ENCODE results near the gene KIF1B. TPM values are rescaled to one million over a fixed set of nuclear protein-coding genes. Genes with fewer than 3 reads are reported as not detected.

The KIF1B gene
- total and polyA plus RNA-seq, 9 donors = 11.5 to 44.2 (median 37.2) TPM

DNA sequence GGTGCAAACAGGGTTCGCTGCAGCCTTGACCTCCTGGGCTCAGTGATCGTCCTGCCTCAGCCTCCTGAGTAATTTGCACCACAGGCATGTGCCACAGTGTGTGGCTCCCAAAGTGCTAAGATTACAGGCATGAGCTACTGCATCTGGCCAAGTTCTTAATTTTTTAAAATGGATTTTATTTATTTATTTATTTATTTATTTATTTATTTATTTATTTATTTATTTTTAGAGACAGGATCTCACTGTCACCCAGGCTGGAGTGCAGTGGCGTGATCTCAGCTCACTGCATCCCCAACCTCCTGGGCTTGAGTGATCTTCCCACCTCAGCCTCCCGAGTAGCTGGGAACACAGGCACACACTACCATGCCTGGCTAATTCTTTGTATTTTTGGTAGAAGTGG, 54.7 kb downstream of the KIF1B start:
- intact Hi-C loops (cut with DNase I) = no loop called here
- no peak for TF ChIP-seq POLR2A (IDR thresholded peaks at IDR 0.05)
- TF ChIP-seq EP300 (IDR thresholded peaks at IDR 0.05) = no peak
- TF ChIP-seq, protein P1, sequence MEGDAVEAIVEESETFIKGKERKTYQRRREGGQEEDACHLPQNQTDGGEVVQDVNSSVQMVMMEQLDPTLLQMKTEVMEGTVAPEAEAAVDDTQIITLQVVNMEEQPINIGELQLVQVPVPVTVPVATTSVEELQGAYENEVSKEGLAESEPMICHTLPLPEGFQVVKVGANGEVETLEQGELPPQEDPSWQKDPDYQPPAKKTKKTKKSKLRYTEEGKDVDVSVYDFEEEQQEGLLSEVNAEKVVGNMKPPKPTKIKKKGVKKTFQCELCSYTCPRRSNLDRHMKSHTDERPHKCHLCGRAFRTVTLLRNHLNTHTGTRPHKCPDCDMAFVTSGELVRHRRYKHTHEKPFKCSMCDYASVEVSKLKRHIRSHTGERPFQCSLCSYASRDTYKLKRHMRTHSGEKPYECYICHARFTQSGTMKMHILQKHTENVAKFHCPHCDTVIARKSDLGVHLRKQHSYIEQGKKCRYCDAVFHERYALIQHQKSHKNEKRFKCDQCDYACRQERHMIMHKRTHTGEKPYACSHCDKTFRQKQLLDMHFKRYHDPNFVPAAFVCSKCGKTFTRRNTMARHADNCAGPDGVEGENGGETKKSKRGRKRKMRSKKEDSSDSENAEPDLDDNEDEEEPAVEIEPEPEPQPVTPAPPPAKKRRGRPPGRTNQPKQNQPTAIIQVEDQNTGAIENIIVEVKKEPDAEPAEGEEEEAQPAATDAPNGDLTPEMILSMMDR (IDR thresholded peaks at IDR 0.05) = no peak
- WGBS, 3 donors = 89 to 91% (median 90%) methylated on average over 4 of the region's 4 CpGs

DNA sequence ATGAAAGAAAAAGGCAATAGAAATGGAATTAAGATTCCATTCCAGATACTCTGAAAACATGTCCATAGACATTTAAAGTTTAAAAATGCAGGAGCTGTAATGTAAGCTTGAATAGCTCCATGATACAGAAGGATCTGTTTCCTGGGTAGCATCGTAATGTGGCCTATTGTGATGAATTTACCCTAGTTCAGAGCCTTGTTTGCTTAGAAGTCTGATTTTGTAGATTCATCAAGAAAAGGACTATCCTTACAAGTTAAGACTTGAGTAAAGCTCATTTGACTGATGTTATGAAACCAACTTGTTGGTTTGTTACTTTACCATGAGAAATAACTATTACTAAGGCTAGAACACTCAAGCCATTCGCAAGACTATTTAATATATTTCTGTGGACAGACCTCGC, 55.5 kb downstream of the KIF1B start:
- WGBS, 3 donors = 92 to 98% (median 96%) methylated on average over 3 of the region's 3 CpGs
- Histone ChIP-seq H3K27me3 (no peaks in the 10 kb centered on the region), H3K4me1 (ENCODE audit: insufficient read depth) (no peaks in the 10 kb centered on the region), H3K36me3 (no peaks in the 10 kb centered on the region), H3K27ac (no peak overlapping the region), H3K4me3 (no peak overlapping the region), H3K9me3 (no peaks in the 10 kb centered on the region)
- TF ChIP-seq, protein P1 (IDR thresholded peaks at IDR 0.05) = no peak
- TF ChIP-seq POLR2A (IDR thresholded peaks at IDR 0.05) (no peak), EP300 (IDR thresholded peaks at IDR 0.05) (no peak)
- no peak for DNase-seq
- intact Hi-C loops (cut with DNase I) = no loop called here

More for the DNA sequence above, 54.7 kb downstream of the KIF1B start:
- Histone ChIP-seq H3K36me3 (no peaks in the 10 kb centered on the region), H3K9me3 (no peaks in the 10 kb centered on the region), H3K27ac (no peak overlapping the region), H3K27me3 (no peaks in the 10 kb centered on the region), H3K4me1 (ENCODE audit: insufficient read depth) (no peaks in the 10 kb centered on the region), H3K4me3 (no peak overlapping the region)
- DNase-seq = no peak

DNA sequence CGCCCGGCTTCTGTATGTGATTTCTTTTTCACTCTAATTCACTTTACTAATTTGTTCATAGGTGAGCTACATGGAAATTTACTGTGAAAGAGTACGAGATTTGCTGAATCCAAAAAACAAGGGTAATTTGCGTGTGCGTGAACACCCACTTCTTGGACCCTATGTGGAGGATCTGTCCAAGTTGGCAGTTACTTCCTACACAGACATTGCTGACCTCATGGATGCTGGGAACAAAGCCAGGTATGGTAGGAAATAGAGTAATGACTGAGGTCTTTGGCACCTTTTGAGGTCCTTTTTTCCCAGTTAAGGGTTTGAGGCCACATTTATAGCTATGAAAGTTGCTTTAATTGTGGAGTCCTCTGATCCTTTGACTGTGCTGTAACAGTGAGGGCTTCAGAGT, 56.9 kb downstream of the KIF1B start:
- no peaks in the 10 kb centered on the region for H3K36me3 ChIP-seq

DNA sequence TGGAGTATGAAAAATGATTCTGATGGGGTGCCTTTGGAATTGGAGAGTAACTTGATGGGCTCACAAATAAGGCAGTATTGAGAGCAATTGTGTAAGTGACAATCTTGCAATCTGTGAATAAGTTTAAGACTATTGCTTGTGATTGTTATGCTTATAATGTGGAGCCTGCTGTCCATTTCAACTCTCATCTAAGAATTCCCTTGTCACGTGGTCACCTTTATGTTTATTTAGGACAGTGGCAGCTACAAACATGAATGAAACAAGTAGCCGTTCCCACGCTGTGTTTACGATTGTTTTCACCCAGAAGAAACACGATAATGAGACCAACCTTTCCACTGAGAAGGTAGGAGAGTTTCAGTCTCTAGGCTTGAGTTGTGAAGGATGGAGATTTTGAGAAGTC, 57.6 kb downstream of the KIF1B start:
- Histone ChIP-seq H3K4me3 (no peak overlapping the region), H3K4me1 (ENCODE audit: insufficient read depth) (no peaks in the 10 kb centered on the region), H3K27me3 (no peaks in the 10 kb centered on the region), H3K36me3 (no peaks in the 10 kb centered on the region), H3K9me3 (no peaks in the 10 kb centered on the region), H3K27ac (no peak overlapping the region)
- TF ChIP-seq EP300 (IDR thresholded peaks at IDR 0.05) = no peak
- TF ChIP-seq, protein P1 (IDR thresholded peaks at IDR 0.05) = no peak
- TF ChIP-seq POLR2A (IDR thresholded peaks at IDR 0.05) = no peak
- DNase-seq = no peak
- intact Hi-C loops (cut with DNase I) = no loop called here
- 87 to 88% (median 87%) methylated on average over 5 of the region's 5 CpGs for WGBS, 3 donors

More for the DNA sequence above, 56.9 kb downstream of the KIF1B start:
- no peaks in the 10 kb centered on the region for H3K9me3 ChIP-seq
- H3K27me3 ChIP-seq = no peaks in the 10 kb centered on the region
- 91 to 98% (median 98%) methylated on average over 5 of the region's 5 CpGs for WGBS, 3 donors
- DNase-seq = no peak
- TF ChIP-seq, protein P1 (IDR thresholded peaks at IDR 0.05) = no peak
- TF ChIP-seq EP300 (IDR thresholded peaks at IDR 0.05) (no peak), POLR2A (IDR thresholded peaks at IDR 0.05) (no peak)
- no peak overlapping the region for H3K4me3 ChIP-seq
- no peak overlapping the region for H3K27ac ChIP-seq
- intact Hi-C loops (cut with DNase I) = no loop called here
- no peaks in the 10 kb centered on the region for H3K4me1 ChIP-seq (ENCODE audit: insufficient read depth)
